Measurements from ENCODE around the gene MICAL3.
"Not testable (repeated sequence)": the region's sequence is repeated elsewhere in the genome, so short reads cannot be mapped to it uniquely, and the experiment has no call there.

MICAL3 gene

GRCh38 chr22:18029686-18030267 is 5.4 kb upstream of the MICAL3 start:
- no peaks in the 10 kb centered on the region for H3K27me3 ChIP-seq
- TF ChIP-seq, protein P1, sequence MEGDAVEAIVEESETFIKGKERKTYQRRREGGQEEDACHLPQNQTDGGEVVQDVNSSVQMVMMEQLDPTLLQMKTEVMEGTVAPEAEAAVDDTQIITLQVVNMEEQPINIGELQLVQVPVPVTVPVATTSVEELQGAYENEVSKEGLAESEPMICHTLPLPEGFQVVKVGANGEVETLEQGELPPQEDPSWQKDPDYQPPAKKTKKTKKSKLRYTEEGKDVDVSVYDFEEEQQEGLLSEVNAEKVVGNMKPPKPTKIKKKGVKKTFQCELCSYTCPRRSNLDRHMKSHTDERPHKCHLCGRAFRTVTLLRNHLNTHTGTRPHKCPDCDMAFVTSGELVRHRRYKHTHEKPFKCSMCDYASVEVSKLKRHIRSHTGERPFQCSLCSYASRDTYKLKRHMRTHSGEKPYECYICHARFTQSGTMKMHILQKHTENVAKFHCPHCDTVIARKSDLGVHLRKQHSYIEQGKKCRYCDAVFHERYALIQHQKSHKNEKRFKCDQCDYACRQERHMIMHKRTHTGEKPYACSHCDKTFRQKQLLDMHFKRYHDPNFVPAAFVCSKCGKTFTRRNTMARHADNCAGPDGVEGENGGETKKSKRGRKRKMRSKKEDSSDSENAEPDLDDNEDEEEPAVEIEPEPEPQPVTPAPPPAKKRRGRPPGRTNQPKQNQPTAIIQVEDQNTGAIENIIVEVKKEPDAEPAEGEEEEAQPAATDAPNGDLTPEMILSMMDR (IDR thresholded peaks at IDR 0.05; ENCODE audit: low read depth, low read length): no peak
- H3K4me3 ChIP-seq (ENCODE audit: low read depth, low read length): no peak overlapping the region
- H3K4me1 ChIP-seq: no peaks in the 10 kb centered on the region
- H3K36me3 ChIP-seq: no peaks in the 10 kb centered on the region
- H3K9me3 ChIP-seq: no peaks in the 10 kb centered on the region
- no peak for DNase-seq

GRCh38 chr22:18028817-18029527 is 4.6 kb upstream of the MICAL3 start:
- TF ChIP-seq, protein P1 (IDR thresholded peaks at IDR 0.05; ENCODE audit: low read depth, low read length): no peak
- Histone ChIP-seq H3K4me3 (ENCODE audit: low read depth, low read length) (no peak overlapping the region), H3K27me3 (no peaks in the 10 kb centered on the region), H3K9me3 (no peaks in the 10 kb centered on the region), H3K4me1 (no peaks in the 10 kb centered on the region), H3K36me3 (no peaks in the 10 kb centered on the region)
- no peak for DNase-seq

GRCh38 chr22:18025898-18026297 is 1.5 kb upstream of the MICAL3 start:
- not testable (repeated sequence) for H3K9me3 ChIP-seq; H3K36me3 ChIP-seq; DNase-seq; H3K4me1 ChIP-seq; H3K27me3 ChIP-seq; H3K4me3 ChIP-seq (ENCODE audit: low read depth, low read length)

DNA sequence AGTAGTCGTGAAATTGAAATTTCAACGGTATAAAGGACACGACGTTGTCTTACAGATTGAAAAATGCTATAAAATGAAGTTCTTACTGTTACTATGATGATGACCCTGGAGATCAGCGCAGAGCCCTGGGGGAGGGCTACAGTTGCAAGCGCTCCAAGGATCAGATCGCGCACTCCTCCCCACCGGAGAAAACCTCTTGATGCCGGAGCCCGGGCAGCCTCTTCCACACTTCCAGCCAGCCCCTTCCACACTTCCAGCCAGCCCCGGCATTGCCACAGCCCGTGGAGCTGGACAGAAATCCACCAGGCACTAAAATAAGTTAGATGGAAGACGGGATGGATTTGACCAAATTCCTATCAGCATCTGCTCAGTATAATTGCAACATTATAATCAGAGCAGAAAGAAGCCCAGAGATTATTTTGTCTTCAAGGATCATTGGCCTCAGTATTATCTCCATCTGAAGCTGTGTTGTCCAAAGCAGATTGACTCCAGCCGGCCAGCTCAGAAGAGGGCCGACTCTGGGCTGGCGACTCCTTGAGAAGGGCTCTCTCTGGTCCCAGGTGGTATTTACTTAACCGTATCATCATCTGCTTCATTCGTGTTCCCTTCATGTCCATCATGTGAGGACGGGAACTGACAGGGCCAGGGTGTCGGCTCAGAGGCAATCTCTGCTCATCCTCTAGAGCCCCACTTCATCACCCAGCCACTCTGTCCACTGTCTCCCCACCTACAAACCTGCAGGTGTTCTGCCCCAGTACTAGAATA is 777 bp upstream of the MICAL3 start:
- H3K4me1 ChIP-seq: no peaks in the 10 kb centered on the region
- H3K27me3 ChIP-seq: no peaks in the 10 kb centered on the region
- no peak for DNase-seq
- H3K4me3 ChIP-seq (ENCODE audit: low read depth, low read length): peak overlapping the region; percentile 87
- TF ChIP-seq, protein P1 (IDR thresholded peaks at IDR 0.05; ENCODE audit: low read depth, low read length): no peak
- H3K36me3 ChIP-seq: no peaks in the 10 kb centered on the region
- H3K9me3 ChIP-seq: no peaks in the 10 kb centered on the region

GRCh38 chr22:18023509-18024275 is 669 bp downstream of the MICAL3 start:
- no peaks in the 10 kb centered on the region for H3K36me3 ChIP-seq
- no peaks in the 10 kb centered on the region for H3K27me3 ChIP-seq
- peak overlapping the region; percentile 87 for H3K4me3 ChIP-seq (ENCODE audit: low read depth, low read length)
- peak; percentile 84 for DNase-seq
- H3K9me3 ChIP-seq: no peaks in the 10 kb centered on the region
- TF ChIP-seq, protein P1 (IDR thresholded peaks at IDR 0.05; ENCODE audit: low read depth, low read length): no peak
- H3K4me1 ChIP-seq: no peaks in the 10 kb centered on the region

DNA sequence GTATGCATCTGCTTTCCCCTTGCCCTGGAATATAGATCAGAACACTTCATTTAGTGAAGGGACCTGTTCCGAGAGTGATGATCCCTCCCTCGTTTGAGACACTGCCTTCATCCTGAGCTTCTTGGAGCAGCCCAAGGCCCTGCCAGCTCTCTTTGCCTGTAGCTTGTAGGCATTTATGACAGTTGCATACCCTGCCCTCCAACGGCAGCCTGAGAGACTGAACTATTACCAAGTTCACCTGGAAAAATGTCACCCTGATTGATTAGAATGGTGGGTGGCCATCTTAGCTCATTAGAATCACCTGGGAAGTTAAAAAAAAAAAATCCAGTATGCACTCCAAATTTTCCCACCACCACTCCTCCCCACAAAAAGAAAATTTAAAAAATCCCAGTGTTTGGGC is 1.5 kb downstream of the MICAL3 start:
- no peak overlapping the region; the same call in 1 of the 2 replicates for H3K4me3 ChIP-seq (ENCODE audit: low read depth, low read length)
- H3K4me1 ChIP-seq: no peaks in the 10 kb centered on the region
- TF ChIP-seq, protein P1 (IDR thresholded peaks at IDR 0.05; ENCODE audit: low read depth, low read length): no peak
- no peak for DNase-seq
- H3K36me3 ChIP-seq: no peaks in the 10 kb centered on the region
- no peaks in the 10 kb centered on the region for H3K9me3 ChIP-seq
- H3K27me3 ChIP-seq: no peaks in the 10 kb centered on the region

Data from BE2C (cell line).